Suprapubic skin (tissue), 4 donors: Measurements from ENCODE around the gene ACOX3.

ENCODE experiments used
- CTCF ChIP-seq, 2 donors: fragments of 200-600 bp in 1 of 2; fragments of 450-650 bp in 1 of 2; sonication (generic) in 1 of 2; IDR thresholded peaks; one replicate each; pipeline ENCODE4 v1.5.1; 2016 to 2019; ENCODE audit warnings: antibody characterized with exemption in 2 of 2, mild to moderate bottlenecking in 1 of 2, moderate library complexity in 1 of 2
- EP300 ChIP-seq: sonication (generic); formaldehyde crosslinking; IDR thresholded peaks from one replicate; pipeline ENCODE4 v1.6.1; 2017; ENCODE audit warnings: antibody characterized with exemption
- POLR2A ChIP-seq, 2 donors: fragments of 450-650 bp; IDR thresholded peaks; one replicate each; pipeline ENCODE4 v1.6.1; 2017; ENCODE audit warnings: antibody characterized with exemption in 2 of 2, mild to moderate bottlenecking in 2 of 2, moderate library complexity in 2 of 2
- POLR2AphosphoS5 ChIP-seq, 3 donors: sonication (generic); formaldehyde crosslinking; IDR thresholded peaks; one replicate each; pipeline ENCODE4 v1.6.1; 2017; ENCODE audit warnings: antibody characterized with exemption in 3 of 3

- no peak for TF ChIP-seq POLR2AphosphoS5 (IDR thresholded peaks at IDR 0.05)
- peak; percentile 63 to 91 for TF ChIP-seq CTCF (IDR thresholded peaks at IDR 0.05)
- no peak for TF ChIP-seq POLR2A (IDR thresholded peaks at IDR 0.05)
- TF ChIP-seq EP300, result no peak
Measured at GRCh38 chr4:8468746-8469535, 28.4 kb upstream of the ACOX3 start.
